Measurements from ENCODE around the gene SALL4.

The SALL4 gene

GRCh38 chr20:51807720-51808250, 5.5 kb upstream of the SALL4 start:
- POLR2A ChIA-PET, result interaction anchor here (0.5 kb wide), 1 partner anchor 300 kb away, joined by 3 read pairs; no protein-coding TSS in a partner anchor

GRCh38 chr20:51804754-51805153, 2.4 kb upstream of the SALL4 start:
- TF ChIP-seq CTCF (IDR thresholded peaks at IDR 0.05; ENCODE audit: insufficient read depth, low read length, missing control alignments), result no peak
- no peak for DNase-seq (ENCODE audit: low read depth, low spot score)
- ChIA-PET CTCF (interaction anchor here (0.7 kb wide), 1 partner anchor 62 kb away, joined by 3 read pairs; no protein-coding TSS in a partner anchor), POLR2A (no interaction called here)
- no peak overlapping the region for H3K4me3 ChIP-seq (ENCODE audit: low read depth, low read length)

More at GRCh38 chr20:51807720-51808250, 5.5 kb upstream of the SALL4 start:
- CTCF ChIA-PET, result interaction anchor here (0.5 to 4.0 kb wide), 5 partner anchors 8 to 245 kb away, joined by 3 to 30 read pairs (median 3); no protein-coding TSS in a partner anchor
- DNase-seq (ENCODE audit: low read depth, low spot score), result peak; percentile 50
- no peak overlapping the region for H3K4me3 ChIP-seq (ENCODE audit: low read depth, low read length)
- TF ChIP-seq CTCF (IDR thresholded peaks at IDR 0.05; ENCODE audit: insufficient read depth, low read length, missing control alignments), result no peak

- POLR2A ChIA-PET, result no interaction called here
- no peak for TF ChIP-seq CTCF (IDR thresholded peaks at IDR 0.05; ENCODE audit: insufficient read depth, low read length, missing control alignments)
- no peak for DNase-seq (ENCODE audit: low read depth, low spot score)
- no peak overlapping the region for H3K4me3 ChIP-seq (ENCODE audit: low read depth, low read length)
- CTCF ChIA-PET, result interaction anchor here (1.1 to 2.5 kb wide), 2 partner anchors 162 to 163 kb away, joined by 4 to 6 read pairs; no protein-coding TSS in a partner anchor
Observed at GRCh38 chr20:51803148-51803854, 980 bp upstream of the SALL4 start.

- TF ChIP-seq CTCF (IDR thresholded peaks at IDR 0.05; ENCODE audit: insufficient read depth, low read length, missing control alignments), result no peak
- POLR2A ChIA-PET, result no interaction called here
Observed at GRCh38 chr20:51801823-51802123, 548 bp downstream of the SALL4 start.

GRCh38 chr20:51801122-51801822, 1.0 kb downstream of the SALL4 start:
- no peak for DNase-seq (ENCODE audit: low read depth, low spot score)
- POLR2A ChIA-PET, result no interaction called here
- CTCF ChIA-PET, result interaction anchor here (0.7 to 4.1 kb wide), 18 partner anchors 8 to 339 kb away, joined by 3 to 52 read pairs (median 4); partner anchors contain the start of gene ATP9A
- H3K4me3 ChIP-seq (ENCODE audit: low read depth, low read length), result peak overlapping the region; percentile 57
- TF ChIP-seq CTCF (IDR thresholded peaks at IDR 0.05; ENCODE audit: insufficient read depth, low read length, missing control alignments), result peak; percentile 10

More at GRCh38 chr20:51801823-51802123, 548 bp downstream of the SALL4 start:
- H3K4me3 ChIP-seq (ENCODE audit: low read depth, low read length), result peak overlapping the region; percentile 3
- no peak for DNase-seq (ENCODE audit: low read depth, low spot score)
- CTCF ChIA-PET, result interaction anchor here (1.0 to 2.5 kb wide), 3 partner anchors 133 to 281 kb away, joined by 3 to 6 read pairs (median 5); no protein-coding TSS in a partner anchor

- DNase-seq (ENCODE audit: low read depth, low spot score), result no peak
- POLR2A ChIA-PET, result no interaction called here
- CTCF ChIA-PET, result interaction anchor here (0.6 to 4.1 kb wide), 34 partner anchors 9 to 339 kb away, joined by 3 to 52 read pairs (median 4); partner anchors contain the start of gene ATP9A
- peak overlapping the region; percentile 57 for H3K4me3 ChIP-seq (ENCODE audit: low read depth, low read length)
- no peak for TF ChIP-seq CTCF (IDR thresholded peaks at IDR 0.05; ENCODE audit: insufficient read depth, low read length, missing control alignments)
Observed at GRCh38 chr20:51800872-51801121, 1.5 kb downstream of the SALL4 start.
